ENCODE results near the gene VRTN. TPM values are rescaled to one million over a fixed set of nuclear protein-coding genes. Genes with fewer than 3 reads are reported as not detected.
"Not testable (repeated sequence)": the region's sequence is repeated elsewhere in the genome, so short reads cannot be mapped to it uniquely, and the experiment has no call there.

Gene VRTN
- total and polyA plus RNA-seq, 9 donors, result 0.19 to 0.23 TPM; not detected in 7

DNA sequence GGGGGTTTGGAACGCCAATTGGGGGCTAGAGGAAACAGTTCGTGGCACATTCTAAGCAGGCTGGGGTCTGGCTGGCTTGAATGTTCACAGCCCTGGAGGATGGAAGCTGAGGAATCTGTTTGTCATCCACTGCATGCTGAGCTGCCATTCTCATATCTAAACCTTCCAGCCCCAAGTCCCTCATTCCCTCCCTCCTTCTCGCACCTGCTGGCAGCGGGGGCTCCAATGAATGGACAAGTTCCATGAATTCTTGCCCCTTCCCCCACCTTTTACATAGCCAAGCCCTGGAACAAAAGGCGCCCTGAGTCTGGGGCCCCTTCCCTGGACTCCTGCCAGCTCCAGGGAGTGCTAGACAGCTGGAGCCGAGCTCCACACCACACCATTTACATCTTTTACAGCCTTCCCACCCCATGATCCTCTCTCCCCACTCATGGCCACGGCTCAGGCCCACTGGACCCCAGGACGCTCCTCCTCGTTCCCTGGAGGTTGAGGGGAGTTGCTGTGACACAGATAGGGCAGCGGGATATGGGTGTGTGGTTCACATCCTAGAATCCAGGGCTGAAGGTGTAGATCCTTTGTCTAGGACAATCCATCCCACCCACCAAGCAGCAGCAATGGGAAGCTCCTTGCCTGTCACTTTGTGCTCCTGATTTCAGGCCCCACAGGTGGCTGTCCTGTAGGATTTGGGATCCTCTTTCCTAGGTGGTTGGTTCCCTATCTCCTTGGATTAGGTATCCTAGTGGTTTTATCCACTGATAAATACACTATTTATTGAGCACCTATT is 21.7 kb upstream of the VRTN start:
- H3K36me3 ChIP-seq, result no peaks in the 10 kb centered on the region
- WGBS, 3 donors, result 23 to 25% (median 23%) methylated on average over 10 of the region's 10 CpGs
- no peak for DNase-seq
- TF ChIP-seq POLR2A (IDR thresholded peaks at IDR 0.05), result no peak
- TF ChIP-seq, protein P1, sequence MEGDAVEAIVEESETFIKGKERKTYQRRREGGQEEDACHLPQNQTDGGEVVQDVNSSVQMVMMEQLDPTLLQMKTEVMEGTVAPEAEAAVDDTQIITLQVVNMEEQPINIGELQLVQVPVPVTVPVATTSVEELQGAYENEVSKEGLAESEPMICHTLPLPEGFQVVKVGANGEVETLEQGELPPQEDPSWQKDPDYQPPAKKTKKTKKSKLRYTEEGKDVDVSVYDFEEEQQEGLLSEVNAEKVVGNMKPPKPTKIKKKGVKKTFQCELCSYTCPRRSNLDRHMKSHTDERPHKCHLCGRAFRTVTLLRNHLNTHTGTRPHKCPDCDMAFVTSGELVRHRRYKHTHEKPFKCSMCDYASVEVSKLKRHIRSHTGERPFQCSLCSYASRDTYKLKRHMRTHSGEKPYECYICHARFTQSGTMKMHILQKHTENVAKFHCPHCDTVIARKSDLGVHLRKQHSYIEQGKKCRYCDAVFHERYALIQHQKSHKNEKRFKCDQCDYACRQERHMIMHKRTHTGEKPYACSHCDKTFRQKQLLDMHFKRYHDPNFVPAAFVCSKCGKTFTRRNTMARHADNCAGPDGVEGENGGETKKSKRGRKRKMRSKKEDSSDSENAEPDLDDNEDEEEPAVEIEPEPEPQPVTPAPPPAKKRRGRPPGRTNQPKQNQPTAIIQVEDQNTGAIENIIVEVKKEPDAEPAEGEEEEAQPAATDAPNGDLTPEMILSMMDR (IDR thresholded peaks at IDR 0.05), result no peak
- no peak for TF ChIP-seq EP300 (IDR thresholded peaks at IDR 0.05)
- no peak overlapping the region for H3K4me3 ChIP-seq
- H3K9me3 ChIP-seq, result no peaks in the 10 kb centered on the region
- H3K27me3 ChIP-seq, result no peaks in the 10 kb centered on the region
- no peaks in the 10 kb centered on the region for H3K4me1 ChIP-seq (ENCODE audit: insufficient read depth)
- no peak overlapping the region for H3K27ac ChIP-seq
- intact Hi-C loops (cut with DNase I), result no loop called here

GRCh38 chr14:74329950-74330552 is 18.2 kb upstream of the VRTN start:
- whole genome bisulfite sequencing, 3 donors, result 84 to 88% (median 88%) methylated on average over 9 of the region's 9 CpGs
- H3K27ac ChIP-seq, result not testable (repeated sequence)

GRCh38 chr14:74333909-74334308 is 14.4 kb upstream of the VRTN start:
- 62 to 67% (median 65%) methylated on average over 4 of the region's 4 CpGs for WGBS, 3 donors
- Histone ChIP-seq H3K9me3 (no peaks in the 10 kb centered on the region), H3K27ac (no peak overlapping the region), H3K4me3 (no peak overlapping the region), H3K36me3 (no peaks in the 10 kb centered on the region), H3K27me3 (no peaks in the 10 kb centered on the region), H3K4me1 (ENCODE audit: insufficient read depth) (no peaks in the 10 kb centered on the region)
- no peak for TF ChIP-seq EP300 (IDR thresholded peaks at IDR 0.05)
- no peak for TF ChIP-seq POLR2A (IDR thresholded peaks at IDR 0.05)
- TF ChIP-seq, protein P1 (IDR thresholded peaks at IDR 0.05), result no peak
- intact Hi-C loops (cut with DNase I), result no loop called here
- no peak for DNase-seq

More at GRCh38 chr14:74329950-74330552, 18.2 kb upstream of the VRTN start:
- H3K27me3 ChIP-seq; H3K4me3 ChIP-seq; H3K9me3 ChIP-seq; H3K4me1 ChIP-seq (ENCODE audit: insufficient read depth); intact Hi-C loops (cut with DNase I); DNase-seq; H3K36me3 ChIP-seq: not testable (repeated sequence)

DNA sequence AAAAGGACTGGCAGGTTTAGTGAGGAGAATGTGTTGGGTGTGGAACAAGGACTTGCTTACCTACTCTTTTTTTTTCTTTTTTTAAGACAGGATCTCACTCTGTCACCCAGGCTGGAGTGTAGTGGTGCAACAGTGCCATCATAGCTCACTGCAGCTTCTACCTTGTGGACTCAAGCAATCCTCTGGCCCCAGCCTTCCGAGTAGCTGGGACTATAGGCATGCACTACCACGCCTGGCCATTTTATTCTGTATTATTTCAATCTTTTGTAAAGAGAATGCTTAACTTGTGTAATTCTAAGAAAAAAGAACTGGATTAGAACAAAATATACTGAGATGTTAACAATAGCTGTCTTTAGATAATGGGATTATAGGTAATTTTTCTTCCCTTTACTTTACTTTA is 1.9 kb upstream of the VRTN start:
- intact Hi-C loops (cut with DNase I), result no loop called here
- no peaks in the 10 kb centered on the region for H3K9me3 ChIP-seq
- DNase-seq, result no peak
- no peaks in the 10 kb centered on the region for H3K36me3 ChIP-seq
- H3K4me1 ChIP-seq (ENCODE audit: insufficient read depth), result peaks cover 1% of the 10 kb centered on the region
- TF ChIP-seq, protein P1 (IDR thresholded peaks at IDR 0.05), result no peak
- TF ChIP-seq EP300 (IDR thresholded peaks at IDR 0.05) (no peak), POLR2A (IDR thresholded peaks at IDR 0.05) (no peak)
- 55 to 65% (median 60%) methylated on average over 2 of the region's 2 CpGs for WGBS, 3 donors
- no peaks in the 10 kb centered on the region for H3K27me3 ChIP-seq
- H3K27ac ChIP-seq, result no peak overlapping the region
- H3K4me3 ChIP-seq, result no peak overlapping the region

All from ovary (tissue), 9 donors.